Testis (tissue), 2 donors: ENCODE measurements around the gene CMPK1.

ENCODE experiments used
- CTCF ChIP-seq, 3 experiments: fragments of 450-650 bp in 2 of 3; fragments of 200-600 bp in 1 of 3; sonication (generic) in 1 of 3; IDR thresholded peaks; one replicate each; pipeline ENCODE4 v1.5.1; 2016 to 2019; ENCODE audit warnings: antibody characterized with exemption in 3 of 3, mild to moderate bottlenecking in 2 of 3, moderate library complexity in 1 of 3
- POLR2A ChIP-seq: fragments of 450-650 bp; IDR thresholded peaks from one replicate; pipeline ENCODE4 v1.6.1; 2017; ENCODE audit warnings: antibody characterized with exemption, mild to moderate bottlenecking, moderate library complexity

GRCh38 chr1:47385020-47385419, 51.4 kb downstream of the CMPK1 start:
- no peak for TF ChIP-seq POLR2A
- TF ChIP-seq CTCF (IDR thresholded peaks at IDR 0.05), result no peak
